NCI-H2081 (cell line): ENCODE measurements around the gene MKLN1.
"Not testable (repeated sequence)": the region's sequence is repeated elsewhere in the genome, so short reads cannot be mapped to it uniquely, and the experiment has no call there.

Experiments used
- DNase-seq, 2 experiments: peaks; one replicate each; lab custom pipeline; 2025; lab: John Stamatoyannopoulos, UW

Gene MKLN1

GRCh38 chr7:131462715-131463114, 135.0 kb downstream of the MKLN1 start:
- DNase-seq: not testable (repeated sequence)

- no peak for DNase-seq
Measured at GRCh38 chr7:131466735-131467365, 139.2 kb downstream of the MKLN1 start.

GRCh38 chr7:131467788-131468187, 140.1 kb downstream of the MKLN1 start:
- no peak for DNase-seq

- peak; percentile 74 to 93 for DNase-seq
Measured at GRCh38 chr7:131471250-131472004, 143.8 kb downstream of the MKLN1 start.

GRCh38 chr7:131476740-131477139, 149.1 kb downstream of the MKLN1 start:
- no peak for DNase-seq

GRCh38 chr7:131480384-131481315, 153.0 kb downstream of the MKLN1 start:
- no peak for DNase-seq

- DNase-seq: no peak
Measured at GRCh38 chr7:131482800-131483199, 155.1 kb downstream of the MKLN1 start.

- no peak for DNase-seq
Measured at GRCh38 chr7:131483586-131483985, 155.9 kb downstream of the MKLN1 start.

GRCh38 chr7:131486346-131486745, 158.7 kb downstream of the MKLN1 start:
- DNase-seq: no peak

GRCh38 chr7:131487217-131487616, 159.5 kb downstream of the MKLN1 start:
- DNase-seq: no peak

GRCh38 chr7:131488361-131488760, 160.7 kb downstream of the MKLN1 start:
- no peak for DNase-seq

GRCh38 chr7:131489196-131489595, 161.5 kb downstream of the MKLN1 start:
- no peak for DNase-seq

- DNase-seq: no peak
Measured at GRCh38 chr7:131489881-131490280, 162.2 kb downstream of the MKLN1 start.

- DNase-seq: no peak
Measured at GRCh38 chr7:131493081-131493480, 165.4 kb downstream of the MKLN1 start.

- DNase-seq: no peak
Measured at GRCh38 chr7:131493581-131493980, 165.9 kb downstream of the MKLN1 start.

GRCh38 chr7:131494182-131494581, 166.5 kb downstream of the MKLN1 start:
- DNase-seq: no peak

- DNase-seq: no peak
Measured at GRCh38 chr7:131495669-131496498, 168.2 kb downstream of the MKLN1 start.

GRCh38 chr7:131497454-131497853, 169.8 kb downstream of the MKLN1 start:
- no peak for DNase-seq

GRCh38 chr7:131498237-131498885, 170.7 kb downstream of the MKLN1 start:
- DNase-seq: no peak

- DNase-seq: no peak
Measured at GRCh38 chr7:131499801-131500200, 172.1 kb downstream of the MKLN1 start.

- DNase-seq: no peak
Measured at GRCh38 chr7:131500357-131500756, 172.7 kb downstream of the MKLN1 start.
